ENCODE data around the gene SSPN. TPM values are rescaled to one million over a fixed set of nuclear protein-coding genes. Genes with fewer than 3 reads are reported as not detected.

Gene SSPN
- total and polyA plus RNA-seq, 4 experiments from 2014 or later = 1.0 TPM; not detected in 3

GRCh38 chr12:26198742-26199141 is 3.4 kb downstream of the SSPN start:
- no peak overlapping the region for H3K27ac ChIP-seq (ENCODE audit: low read depth, low read length)
- no peak overlapping the region for H3K4me3 ChIP-seq (ENCODE audit: low read length in 2 of 2)
- DNase-seq = no peak
- H3K9me3 ChIP-seq (ENCODE audit: control insufficient read depth in 1 of 2, low read length in 2 of 2) = no peaks in the 10 kb centered on the region
- Mint-ChIP-seq H3K4me1 (peaks cover 3 to 12% (median 9%) of the 10 kb centered on the region in 4 donors), H3K36me3 (no peaks in the 10 kb centered on the region), H3K27me3 (peaks cover 28 to 37% of the 10 kb centered on the region in 2 donors), H3K27ac (no peak overlapping the region), H3K4me3 (no peak overlapping the region), H3K9me3 (no peaks in the 10 kb centered on the region)
- intact Hi-C loops (cut with micrococcal nuclease) = no loop called here
- POLR2A ChIA-PET (ENCODE audit: partially characterized antibody) = no interaction called here
- H3K4me1 ChIP-seq (ENCODE audit: insufficient read depth, low read length) = no peaks in the 10 kb centered on the region
- H3K36me3 ChIP-seq (ENCODE audit: insufficient read depth, low read length) = no peaks in the 10 kb centered on the region
- CTCF ChIA-PET (ENCODE audit: partially characterized antibody) = no interaction called here
- H3K27me3 ChIP-seq (ENCODE audit: insufficient read depth, low read length) = peaks cover 3% of the 10 kb centered on the region

- Histone ChIP-seq H3K27ac (ENCODE audit: low read depth, low read length) (no peak overlapping the region), H3K36me3 (ENCODE audit: insufficient read depth, low read length) (no peaks in the 10 kb centered on the region), H3K27me3 (ENCODE audit: insufficient read depth, low read length) (no peaks in the 10 kb centered on the region), H3K9me3 (ENCODE audit: control insufficient read depth in 1 of 2, low read length in 2 of 2) (no peaks in the 10 kb centered on the region), H3K4me3 (ENCODE audit: low read length in 2 of 2) (no peak overlapping the region), H3K4me1 (ENCODE audit: insufficient read depth, low read length) (no peaks in the 10 kb centered on the region)
- H3K4me3 Mint-ChIP-seq = no peak overlapping the region
- POLR2A ChIA-PET (ENCODE audit: partially characterized antibody) = no interaction called here
- CTCF ChIA-PET (ENCODE audit: partially characterized antibody) = no interaction called here
- no peak overlapping the region for H3K27ac Mint-ChIP-seq
- no peaks in the 10 kb centered on the region for H3K4me1 Mint-ChIP-seq
- no peaks in the 10 kb centered on the region for H3K9me3 Mint-ChIP-seq
- peaks cover 6 to 12% of the 10 kb centered on the region in 2 donors for H3K27me3 Mint-ChIP-seq
- intact Hi-C loops (cut with micrococcal nuclease) = no loop called here
- no peak for DNase-seq
- no peaks in the 10 kb centered on the region for H3K36me3 Mint-ChIP-seq
These were observed 7.9 kb downstream of the SSPN start for GRCh38 chr12:26203167-26203780.

GRCh38 chr12:26204612-26205289 is 9.4 kb downstream of the SSPN start:
- H3K4me3 ChIP-seq (ENCODE audit: low read length in 2 of 2) = no peak overlapping the region
- no peak overlapping the region for H3K4me3 Mint-ChIP-seq
- DNase-seq = no peak
- H3K36me3 ChIP-seq (ENCODE audit: insufficient read depth, low read length) = no peaks in the 10 kb centered on the region
- no peaks in the 10 kb centered on the region for H3K36me3 Mint-ChIP-seq
- intact Hi-C loops (cut with micrococcal nuclease) = no loop called here
- H3K9me3 ChIP-seq (ENCODE audit: control insufficient read depth in 1 of 2, low read length in 2 of 2) = no peaks in the 10 kb centered on the region
- no peaks in the 10 kb centered on the region for H3K9me3 Mint-ChIP-seq
- H3K27ac ChIP-seq (ENCODE audit: low read depth, low read length) = no peak overlapping the region
- H3K27ac Mint-ChIP-seq = no peak overlapping the region
- peaks cover 6 to 9% of the 10 kb centered on the region in 2 donors for H3K27me3 Mint-ChIP-seq
- no peaks in the 10 kb centered on the region for H3K4me1 ChIP-seq (ENCODE audit: insufficient read depth, low read length)
- peaks cover 5% of the 10 kb centered on the region for H3K27me3 ChIP-seq (ENCODE audit: insufficient read depth, low read length)
- CTCF ChIA-PET (ENCODE audit: partially characterized antibody) = no interaction called here
- H3K4me1 Mint-ChIP-seq = no peaks in the 10 kb centered on the region
- POLR2A ChIA-PET (ENCODE audit: partially characterized antibody) = no interaction called here

GRCh38 chr12:26205298-26205697 is 9.9 kb downstream of the SSPN start:
- H3K9me3 Mint-ChIP-seq = no peaks in the 10 kb centered on the region
- peaks cover 6% of the 10 kb centered on the region in 2 donors for H3K27me3 Mint-ChIP-seq
- no peaks in the 10 kb centered on the region for H3K9me3 ChIP-seq (ENCODE audit: control insufficient read depth in 1 of 2, low read length in 2 of 2)
- intact Hi-C loops (cut with micrococcal nuclease) = no loop called here
- no peak overlapping the region for H3K27ac ChIP-seq (ENCODE audit: low read depth, low read length)
- no peaks in the 10 kb centered on the region for H3K4me1 ChIP-seq (ENCODE audit: insufficient read depth, low read length)
- CTCF ChIA-PET (ENCODE audit: partially characterized antibody) = no interaction called here
- POLR2A ChIA-PET (ENCODE audit: partially characterized antibody) = no interaction called here
- no peaks in the 10 kb centered on the region for H3K4me1 Mint-ChIP-seq
- no peak overlapping the region for H3K27ac Mint-ChIP-seq
- no peaks in the 10 kb centered on the region for H3K36me3 Mint-ChIP-seq
- peaks cover 6% of the 10 kb centered on the region for H3K27me3 ChIP-seq (ENCODE audit: insufficient read depth, low read length)
- no peak overlapping the region for H3K4me3 Mint-ChIP-seq
- H3K36me3 ChIP-seq (ENCODE audit: insufficient read depth, low read length) = no peaks in the 10 kb centered on the region
- no peak overlapping the region for H3K4me3 ChIP-seq (ENCODE audit: low read length in 2 of 2)
- DNase-seq = no peak

GRCh38 chr12:26205941-26206340 is 10.6 kb downstream of the SSPN start:
- Histone ChIP-seq H3K9me3 (ENCODE audit: control insufficient read depth in 1 of 2, low read length in 2 of 2) (no peaks in the 10 kb centered on the region), H3K27ac (ENCODE audit: low read depth, low read length) (no peak overlapping the region), H3K27me3 (ENCODE audit: insufficient read depth, low read length) (peaks cover 6% of the 10 kb centered on the region), H3K4me3 (ENCODE audit: low read length in 2 of 2) (no peak overlapping the region), H3K36me3 (ENCODE audit: insufficient read depth, low read length) (no peaks in the 10 kb centered on the region), H3K4me1 (ENCODE audit: insufficient read depth, low read length) (no peaks in the 10 kb centered on the region)
- intact Hi-C loops (cut with micrococcal nuclease) = no loop called here
- POLR2A ChIA-PET (ENCODE audit: partially characterized antibody) = no interaction called here
- CTCF ChIA-PET (ENCODE audit: partially characterized antibody) = no interaction called here
- no peak for DNase-seq
- Mint-ChIP-seq H3K9me3 (no peaks in the 10 kb centered on the region), H3K36me3 (no peaks in the 10 kb centered on the region), H3K4me1 (no peaks in the 10 kb centered on the region), H3K27ac (no peak overlapping the region), H3K27me3 (peaks cover 7% of the 10 kb centered on the region in 2 donors), H3K4me3 (no peak overlapping the region)

- no peaks in the 10 kb centered on the region for H3K9me3 ChIP-seq (ENCODE audit: control insufficient read depth in 1 of 2, low read length in 2 of 2)
- H3K9me3 Mint-ChIP-seq = no peaks in the 10 kb centered on the region
- ChIA-PET CTCF (ENCODE audit: partially characterized antibody) (no interaction called here), POLR2A (ENCODE audit: partially characterized antibody) (no interaction called here)
- H3K36me3 ChIP-seq (ENCODE audit: insufficient read depth, low read length) = no peaks in the 10 kb centered on the region
- no peak overlapping the region for H3K4me3 Mint-ChIP-seq
- H3K4me3 ChIP-seq (ENCODE audit: low read length in 2 of 2) = no peak overlapping the region
- no peak overlapping the region for H3K27ac ChIP-seq (ENCODE audit: low read depth, low read length)
- intact Hi-C loops (cut with micrococcal nuclease) = no loop called here
- peaks cover 4 to 7% of the 10 kb centered on the region in 2 donors for H3K27me3 Mint-ChIP-seq
- H3K27me3 ChIP-seq (ENCODE audit: insufficient read depth, low read length) = peaks cover 6% of the 10 kb centered on the region
- no peak for DNase-seq
- H3K4me1 ChIP-seq (ENCODE audit: insufficient read depth, low read length) = no peaks in the 10 kb centered on the region
- no peaks in the 10 kb centered on the region for H3K4me1 Mint-ChIP-seq
- H3K27ac Mint-ChIP-seq = no peak overlapping the region
- H3K36me3 Mint-ChIP-seq = no peaks in the 10 kb centered on the region
These were observed 16.0 kb downstream of the SSPN start for GRCh38 chr12:26211331-26211730.

GRCh38 chr12:26212396-26212795 is 17.0 kb downstream of the SSPN start:
- intact Hi-C loops (cut with micrococcal nuclease) = no loop called here
- H3K4me1 Mint-ChIP-seq = no peaks in the 10 kb centered on the region
- Histone ChIP-seq H3K4me3 (ENCODE audit: low read length in 2 of 2) (no peak overlapping the region), H3K4me1 (ENCODE audit: insufficient read depth, low read length) (no peaks in the 10 kb centered on the region), H3K27ac (ENCODE audit: low read depth, low read length) (no peak overlapping the region), H3K27me3 (ENCODE audit: insufficient read depth, low read length) (peaks cover 6% of the 10 kb centered on the region), H3K36me3 (ENCODE audit: insufficient read depth, low read length) (no peaks in the 10 kb centered on the region), H3K9me3 (ENCODE audit: control insufficient read depth in 1 of 2, low read length in 2 of 2) (no peaks in the 10 kb centered on the region)
- DNase-seq = no peak
- no peak overlapping the region for H3K27ac Mint-ChIP-seq
- peaks cover 4 to 7% of the 10 kb centered on the region in 2 donors for H3K27me3 Mint-ChIP-seq
- H3K4me3 Mint-ChIP-seq = no peak overlapping the region
- ChIA-PET POLR2A (ENCODE audit: partially characterized antibody) (no interaction called here), CTCF (ENCODE audit: partially characterized antibody) (no interaction called here)
- H3K9me3 Mint-ChIP-seq = no peaks in the 10 kb centered on the region
- H3K36me3 Mint-ChIP-seq = no peaks in the 10 kb centered on the region

All from CD4-positive, alpha-beta memory T cell (primary cell).